Measurements from ENCODE around the gene MARCKSL1. TPM values are rescaled to one million over a fixed set of nuclear protein-coding genes. Genes with fewer than 3 reads are reported as not detected.

The MARCKSL1 gene
- total RNA-seq, 2 experiments from 2014 or later: 13.1 to 14.6 TPM

GRCh38 chr1:32337855-32338636 lies 2.0 kb upstream of the MARCKSL1 start:
- no peaks in the 10 kb centered on the region for H3K9me3 Mint-ChIP-seq
- peaks cover 49% of the 10 kb centered on the region for H3K4me1 Mint-ChIP-seq (ENCODE audit: low read depth)
- intact Hi-C loops (cut with micrococcal nuclease): loop anchor here (2.0 to 5.0 kb wide), 6 partner anchors 46 to 401 kb away; partner anchors contain the start of genes BSDC1, HDAC1, LCK and PTP4A2
- DNase-seq: peak; percentile 56
- no peaks in the 10 kb centered on the region for H3K36me3 Mint-ChIP-seq
- no peak overlapping the region for H3K27ac Mint-ChIP-seq
- ChIA-PET POLR2A (interaction anchor here (1.4 kb wide), 1 partner anchor 20 kb away, joined by 3 read pairs; no protein-coding TSS in a partner anchor), CTCF (interaction anchor here (0.6 to 1.3 kb wide), 3 partner anchors 9 to 90 kb away, joined by 3 read pairs; no protein-coding TSS in a partner anchor)
- H3K4me3 Mint-ChIP-seq: no peak overlapping the region
- H3K27me3 Mint-ChIP-seq: no peaks in the 10 kb centered on the region

- H3K27ac Mint-ChIP-seq: no peak overlapping the region
- POLR2A ChIA-PET: interaction anchor here (0.7 to 2.4 kb wide), 9 partner anchors 14 to 136 kb away, joined by 3 to 12 read pairs (median 6); partner anchors contain the start of genes BSDC1 and CCDC28B
- H3K4me1 Mint-ChIP-seq (ENCODE audit: low read depth): peaks cover 45% of the 10 kb centered on the region
- no peaks in the 10 kb centered on the region for H3K27me3 Mint-ChIP-seq
- DNase-seq: peak; percentile 80
- CTCF ChIA-PET: interaction anchor here (0.5 to 3.0 kb wide), 10 partner anchors 10 to 89 kb away, joined by 3 to 14 read pairs (median 4); partner anchors contain the start of gene BSDC1
- no peaks in the 10 kb centered on the region for H3K9me3 Mint-ChIP-seq
- intact Hi-C loops (cut with micrococcal nuclease): loop anchor here (2.0 to 5.0 kb wide), 5 partner anchors 45 to 400 kb away; partner anchors contain the start of genes HDAC1, LCK, PTP4A2 and RBBP4
- no peak overlapping the region for H3K4me3 Mint-ChIP-seq
- H3K36me3 Mint-ChIP-seq: no peaks in the 10 kb centered on the region
Measured at GRCh38 chr1:32336963-32337675, 1.1 kb upstream of the MARCKSL1 start.

GRCh38 chr1:32336591-32336932 lies 529 bp upstream of the MARCKSL1 start:
- ChIA-PET CTCF (interaction anchor here (0.8 to 3.0 kb wide), 12 partner anchors 11 to 131 kb away, joined by 3 to 14 read pairs (median 4); partner anchors contain the start of genes BSDC1 and IQCC), POLR2A (interaction anchor here (0.6 to 2.4 kb wide), 19 partner anchors 11 to 156 kb away, joined by 3 to 12 read pairs (median 4); partner anchors contain the start of genes BSDC1, CCDC28B, EIF3I and HDAC1)
- no peak overlapping the region for H3K4me3 Mint-ChIP-seq
- no peak for DNase-seq
- H3K4me1 Mint-ChIP-seq (ENCODE audit: low read depth): peaks cover 48% of the 10 kb centered on the region
- no peak overlapping the region for H3K27ac Mint-ChIP-seq
- peaks cover 5% of the 10 kb centered on the region for H3K36me3 Mint-ChIP-seq
- no peaks in the 10 kb centered on the region for H3K27me3 Mint-ChIP-seq
- intact Hi-C loops (cut with micrococcal nuclease): loop anchor here (2.0 to 5.0 kb wide), 5 partner anchors 44 to 399 kb away; partner anchors contain the start of genes HDAC1, LCK, PTP4A2 and RBBP4
- no peaks in the 10 kb centered on the region for H3K9me3 Mint-ChIP-seq

GRCh38 chr1:32335535-32335789 lies 571 bp downstream of the MARCKSL1 start:
- peaks cover 48% of the 10 kb centered on the region for H3K4me1 Mint-ChIP-seq (ENCODE audit: low read depth)
- H3K27me3 Mint-ChIP-seq: no peaks in the 10 kb centered on the region
- H3K27ac Mint-ChIP-seq: no peak overlapping the region
- CTCF ChIA-PET: interaction anchor here (1.0 to 3.0 kb wide), 7 partner anchors 12 to 78 kb away, joined by 3 to 14 read pairs (median 6); partner anchors contain the start of gene BSDC1
- POLR2A ChIA-PET: interaction anchor here (0.6 to 2.4 kb wide), 19 partner anchors 12 to 155 kb away, joined by 3 to 12 read pairs (median 5); partner anchors contain the start of genes BSDC1, CCDC28B, FAM229A and HDAC1
- intact Hi-C loops (cut with micrococcal nuclease): loop anchor here (2.0 to 5.0 kb wide), 5 partner anchors 37 to 398 kb away; partner anchors contain the start of genes HDAC1, PTP4A2, RBBP4 and ZBTB8OS
- no peak for DNase-seq
- H3K36me3 Mint-ChIP-seq: peaks cover 8% of the 10 kb centered on the region
- peak overlapping the region; percentile 21 for H3K4me3 Mint-ChIP-seq
- no peaks in the 10 kb centered on the region for H3K9me3 Mint-ChIP-seq

- peak overlapping the region; percentile 77 for H3K4me3 Mint-ChIP-seq
- peak; percentile 67 for DNase-seq
- ChIA-PET CTCF (interaction anchor here (0.8 to 3.0 kb wide), 9 partner anchors 11 to 120 kb away, joined by 3 to 14 read pairs (median 4); no protein-coding TSS in a partner anchor), POLR2A (interaction anchor here (0.6 to 2.4 kb wide), 11 partner anchors 13 to 155 kb away, joined by 3 to 12 read pairs (median 5); partner anchors contain the start of genes CCDC28B, FAM229A, HDAC1 and TSSK3)
- intact Hi-C loops (cut with micrococcal nuclease): loop anchor here (2.0 to 5.0 kb wide), 5 partner anchors 38 to 398 kb away; partner anchors contain the start of genes HDAC1, PTP4A2, RBBP4 and ZBTB8OS
- peaks cover 8% of the 10 kb centered on the region for H3K36me3 Mint-ChIP-seq
- no peaks in the 10 kb centered on the region for H3K9me3 Mint-ChIP-seq
- no peaks in the 10 kb centered on the region for H3K27me3 Mint-ChIP-seq
- H3K4me1 Mint-ChIP-seq (ENCODE audit: low read depth): peaks cover 48% of the 10 kb centered on the region
- peak overlapping the region; percentile 43 for H3K27ac Mint-ChIP-seq
Measured at GRCh38 chr1:32334864-32335534, 1.0 kb downstream of the MARCKSL1 start.

GRCh38 chr1:32334274-32334861 lies 1.7 kb downstream of the MARCKSL1 start:
- Mint-ChIP-seq H3K4me3 (peak overlapping the region; percentile 77), H3K4me1 (ENCODE audit: low read depth) (peaks cover 46% of the 10 kb centered on the region), H3K36me3 (peaks cover 12% of the 10 kb centered on the region), H3K27me3 (no peaks in the 10 kb centered on the region), H3K9me3 (no peaks in the 10 kb centered on the region), H3K27ac (peak overlapping the region; percentile 30)
- intact Hi-C loops (cut with micrococcal nuclease): loop anchor here (2.0 kb wide), 1 partner anchor 38 kb away; no protein-coding TSS in a partner anchor
- CTCF ChIA-PET: interaction anchor here (0.8 to 3.0 kb wide), 5 partner anchors 38 to 119 kb away, joined by 3 to 14 read pairs (median 4); no protein-coding TSS in a partner anchor
- POLR2A ChIA-PET: interaction anchor here (1.2 kb wide), 1 partner anchor 85 kb away, joined by 3 read pairs; no protein-coding TSS in a partner anchor
- DNase-seq: no peak

- no peaks in the 10 kb centered on the region for H3K27me3 Mint-ChIP-seq
- no peak for DNase-seq
- peaks cover 16% of the 10 kb centered on the region for H3K36me3 Mint-ChIP-seq
- CTCF ChIA-PET: interaction anchor here (1.0 to 1.6 kb wide), 3 partner anchors 85 to 118 kb away, joined by 3 to 8 read pairs (median 4); no protein-coding TSS in a partner anchor
- peaks cover 37% of the 10 kb centered on the region for H3K4me1 Mint-ChIP-seq (ENCODE audit: low read depth)
- POLR2A ChIA-PET: interaction anchor here (1.2 kb wide), 1 partner anchor 84 kb away, joined by 3 read pairs; no protein-coding TSS in a partner anchor
- intact Hi-C loops (cut with micrococcal nuclease): no loop called here
- H3K4me3 Mint-ChIP-seq: no peak overlapping the region
- H3K9me3 Mint-ChIP-seq: no peaks in the 10 kb centered on the region
- H3K27ac Mint-ChIP-seq: no peak overlapping the region
Measured at GRCh38 chr1:32333251-32333963, 2.6 kb downstream of the MARCKSL1 start.

- no peak for DNase-seq
- H3K27me3 Mint-ChIP-seq: no peaks in the 10 kb centered on the region
- peak overlapping the region; percentile 31 for H3K27ac Mint-ChIP-seq
- POLR2A ChIA-PET: interaction anchor here (0.6 kb wide), 1 partner anchor 314 kb away, joined by 3 read pairs; no protein-coding TSS in a partner anchor
- intact Hi-C loops (cut with micrococcal nuclease): no loop called here
- H3K4me3 Mint-ChIP-seq: no peak overlapping the region
- H3K9me3 Mint-ChIP-seq: no peaks in the 10 kb centered on the region
- peaks cover 31% of the 10 kb centered on the region for H3K4me1 Mint-ChIP-seq (ENCODE audit: low read depth)
- CTCF ChIA-PET: interaction anchor here (1.4 to 1.6 kb wide), 2 partner anchors 84 to 117 kb away, joined by 3 to 8 read pairs; no protein-coding TSS in a partner anchor
- peaks cover 20% of the 10 kb centered on the region for H3K36me3 Mint-ChIP-seq
Measured at GRCh38 chr1:32332290-32333079, 3.5 kb downstream of the MARCKSL1 start.

- no peaks in the 10 kb centered on the region for H3K27me3 Mint-ChIP-seq
- peak overlapping the region; percentile 5 for H3K27ac Mint-ChIP-seq
- peaks cover 22% of the 10 kb centered on the region for H3K4me1 Mint-ChIP-seq (ENCODE audit: low read depth)
- ChIA-PET CTCF (interaction anchor here (1.4 kb wide), 1 partner anchor 380 kb away, joined by 3 read pairs; no protein-coding TSS in a partner anchor), POLR2A (interaction anchor here (0.6 kb wide), 1 partner anchor 315 kb away, joined by 3 read pairs; no protein-coding TSS in a partner anchor)
- no peaks in the 10 kb centered on the region for H3K9me3 Mint-ChIP-seq
- intact Hi-C loops (cut with micrococcal nuclease): no loop called here
- H3K36me3 Mint-ChIP-seq: peaks cover 20% of the 10 kb centered on the region
- no peak for DNase-seq
- no peak overlapping the region for H3K4me3 Mint-ChIP-seq
Measured at GRCh38 chr1:32331549-32331948, 4.5 kb downstream of the MARCKSL1 start.

Measured in activated CD4-positive, alpha-beta memory T cell treated with anti-CD3 and anti-CD28 coated beads for 36 hours (primary cell).